GM21576 (cell line): ENCODE results near the gene HOXC11.

ENCODE experiments used
- ATAC-seq: cut with Tn5 transposase; IDR thresholded peaks from one replicate; pipeline ENCODE4 v1.9.1; 2021; ENCODE audit warnings: mild to moderate bottlenecking, moderate library complexity; ENCODE audit not compliant: unreplicated experiment

Gene HOXC11

DNA sequence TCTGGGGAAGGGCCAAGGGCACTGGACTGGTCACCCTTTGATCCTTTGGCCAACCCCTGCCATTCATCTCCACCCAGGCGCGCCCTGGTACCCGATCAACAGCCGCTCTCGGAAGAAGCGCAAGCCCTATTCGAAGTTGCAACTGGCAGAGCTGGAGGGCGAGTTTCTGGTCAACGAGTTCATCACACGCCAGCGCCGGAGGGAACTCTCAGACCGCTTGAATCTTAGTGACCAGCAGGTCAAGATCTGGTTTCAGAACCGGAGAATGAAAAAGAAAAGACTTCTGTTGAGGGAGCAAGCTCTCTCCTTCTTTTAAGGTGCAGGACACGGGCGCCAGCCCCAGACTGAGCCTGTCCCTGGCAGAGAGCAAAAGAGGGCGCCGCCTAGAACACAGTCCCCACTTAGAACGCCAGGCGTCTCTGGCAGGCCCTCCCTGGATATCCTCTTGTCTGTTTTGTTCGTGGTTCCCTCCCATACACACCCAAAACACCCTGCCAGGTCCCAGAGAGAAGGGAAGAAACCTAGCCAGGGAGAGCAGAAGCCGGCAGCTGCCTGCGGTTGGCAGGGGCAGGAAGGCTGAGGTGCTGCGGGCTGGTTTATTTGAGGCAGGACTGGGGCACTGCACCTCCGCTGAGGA lies 16.6 kb upstream of the HOXC11 start:
- ATAC-seq: no peak

GRCh38 chr12:53956914-53957536 lies 15.9 kb upstream of the HOXC11 start:
- ATAC-seq: no peak

GRCh38 chr12:53958128-53958527 lies 14.8 kb upstream of the HOXC11 start:
- ATAC-seq: no peak

- no peak for ATAC-seq
Observed at GRCh38 chr12:53959314-53959713, 13.6 kb upstream of the HOXC11 start.

DNA sequence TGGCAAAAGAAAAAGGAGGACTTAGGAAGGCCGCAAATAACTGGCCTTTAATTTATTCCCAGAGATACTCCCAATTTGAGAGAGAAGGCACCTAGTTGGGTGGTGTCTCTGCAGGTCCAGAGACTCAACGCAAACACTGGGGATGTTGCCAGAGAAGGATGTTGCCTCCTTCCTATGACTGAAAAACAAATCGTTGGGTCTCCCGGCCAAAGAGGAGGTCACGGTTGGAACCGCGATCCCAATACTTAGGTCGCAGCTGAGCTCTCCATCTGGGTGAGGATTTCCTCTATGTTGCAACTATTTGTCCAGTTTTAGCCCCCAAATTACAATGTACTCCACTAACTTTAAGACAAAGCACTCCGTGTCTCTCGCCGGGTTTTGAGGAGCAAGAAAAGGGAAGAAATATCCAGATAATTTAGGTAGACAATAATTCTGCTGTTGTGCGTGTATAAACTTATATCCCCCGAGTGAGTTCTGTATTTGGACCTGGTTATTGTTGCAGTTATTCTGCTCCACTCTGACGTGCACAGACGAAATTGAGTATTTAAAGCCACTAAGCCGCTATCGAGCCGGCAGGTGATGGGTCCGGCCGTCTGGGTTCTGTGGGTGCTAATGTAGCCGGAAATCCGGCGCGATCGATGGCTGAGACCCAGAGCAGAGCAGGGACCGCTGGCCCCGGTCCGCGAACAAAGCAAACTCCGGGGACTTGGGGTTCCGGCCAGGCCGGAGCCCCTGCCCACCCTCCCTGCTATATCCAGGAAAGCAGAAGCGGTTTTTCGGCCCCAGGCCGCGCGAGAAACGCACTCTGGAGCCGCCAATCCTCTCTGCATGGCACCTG lies 12.5 kb upstream of the HOXC11 start:
- no peak for ATAC-seq

- ATAC-seq: no peak
Observed at GRCh38 chr12:53961025-53961761, 11.7 kb upstream of the HOXC11 start.

GRCh38 chr12:53963005-53963404 lies 9.9 kb upstream of the HOXC11 start:
- no peak for ATAC-seq

- ATAC-seq: no peak
Observed at GRCh38 chr12:53963434-53964314, 9.3 kb upstream of the HOXC11 start.

DNA sequence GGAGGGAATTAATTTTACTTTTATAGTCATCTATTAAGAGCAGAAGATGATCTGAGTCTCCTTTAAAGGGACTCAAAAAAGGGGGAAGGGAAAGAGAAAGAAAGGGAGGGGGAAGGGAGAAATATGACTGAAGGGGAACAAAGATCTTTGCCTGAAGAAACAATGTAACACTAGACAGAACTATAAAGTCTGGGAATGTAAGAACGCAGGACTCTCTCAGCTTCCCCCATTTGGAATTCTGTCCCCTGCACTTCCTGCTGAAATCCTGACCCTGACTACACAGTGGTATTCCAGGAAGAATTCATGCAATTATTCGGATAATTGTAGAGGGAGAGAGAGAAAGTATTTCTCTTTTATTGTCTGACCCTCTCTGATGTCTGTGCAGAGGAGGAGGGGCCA lies 8.6 kb upstream of the HOXC11 start:
- ATAC-seq: no peak

- ATAC-seq: no peak
Observed at GRCh38 chr12:53965281-53966084, 7.4 kb upstream of the HOXC11 start.

DNA sequence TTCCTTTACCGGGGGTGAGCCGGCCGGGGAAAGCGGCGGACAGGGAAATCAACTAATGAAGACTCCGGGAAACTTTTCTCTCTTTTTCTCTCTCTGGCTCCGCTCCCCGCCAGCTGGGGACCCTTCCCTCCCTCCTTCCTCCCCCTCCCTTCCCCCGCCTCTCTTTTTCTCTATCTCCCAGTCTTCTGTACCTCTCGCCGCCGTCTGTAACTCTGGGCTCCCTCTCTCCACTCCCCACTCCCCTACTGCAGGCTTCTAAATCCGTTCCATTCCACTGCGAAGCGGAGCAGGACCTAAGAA lies 6.9 kb upstream of the HOXC11 start:
- ATAC-seq: no peak

GRCh38 chr12:53966385-53967133 lies 6.4 kb upstream of the HOXC11 start:
- ATAC-seq: no peak

GRCh38 chr12:53967421-53967925 lies 5.5 kb upstream of the HOXC11 start:
- ATAC-seq: no peak

DNA sequence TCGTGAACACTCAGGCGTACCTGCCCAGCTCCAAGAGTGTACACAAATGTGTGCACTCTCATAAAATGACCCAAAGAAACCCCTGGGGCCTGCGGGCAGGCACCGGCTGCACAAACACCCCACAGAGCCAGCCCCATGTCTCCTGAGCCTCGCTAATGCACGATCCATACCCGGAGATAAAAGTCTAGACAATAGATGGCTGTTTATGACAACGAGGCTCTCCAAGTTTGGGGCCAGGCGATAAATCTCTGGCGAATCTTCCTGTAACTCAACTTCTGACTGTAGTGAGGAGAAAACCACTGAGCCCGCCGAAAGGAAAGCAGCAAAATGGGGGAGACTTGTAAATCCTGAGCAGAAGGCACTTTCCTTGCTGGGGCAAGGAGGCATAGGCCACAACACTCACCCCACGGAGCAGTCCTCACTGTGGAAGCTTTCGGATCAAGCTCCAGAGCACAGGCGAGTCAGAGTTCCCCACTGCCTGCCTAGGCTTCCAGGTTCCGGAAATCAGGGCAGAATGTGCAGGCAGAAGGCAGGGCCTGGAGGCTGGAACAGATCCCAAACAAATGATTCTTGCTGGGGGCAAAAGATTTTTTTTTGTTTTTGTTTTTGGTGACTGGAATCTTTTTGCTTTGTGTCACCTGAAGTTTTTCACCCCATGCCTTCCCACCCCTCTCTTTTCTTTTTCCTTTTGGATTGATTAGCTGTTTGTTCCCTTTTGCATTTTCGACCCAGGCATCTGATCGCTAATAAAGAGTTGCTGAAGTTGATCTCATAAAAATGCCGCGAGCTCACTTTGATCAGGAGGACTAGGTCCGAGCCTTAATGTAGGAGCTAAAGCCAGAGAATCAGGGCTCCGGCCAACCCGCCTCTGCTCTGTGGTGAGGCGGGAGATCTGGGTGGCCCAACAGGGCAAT lies 4.5 kb upstream of the HOXC11 start:
- no peak for ATAC-seq

DNA sequence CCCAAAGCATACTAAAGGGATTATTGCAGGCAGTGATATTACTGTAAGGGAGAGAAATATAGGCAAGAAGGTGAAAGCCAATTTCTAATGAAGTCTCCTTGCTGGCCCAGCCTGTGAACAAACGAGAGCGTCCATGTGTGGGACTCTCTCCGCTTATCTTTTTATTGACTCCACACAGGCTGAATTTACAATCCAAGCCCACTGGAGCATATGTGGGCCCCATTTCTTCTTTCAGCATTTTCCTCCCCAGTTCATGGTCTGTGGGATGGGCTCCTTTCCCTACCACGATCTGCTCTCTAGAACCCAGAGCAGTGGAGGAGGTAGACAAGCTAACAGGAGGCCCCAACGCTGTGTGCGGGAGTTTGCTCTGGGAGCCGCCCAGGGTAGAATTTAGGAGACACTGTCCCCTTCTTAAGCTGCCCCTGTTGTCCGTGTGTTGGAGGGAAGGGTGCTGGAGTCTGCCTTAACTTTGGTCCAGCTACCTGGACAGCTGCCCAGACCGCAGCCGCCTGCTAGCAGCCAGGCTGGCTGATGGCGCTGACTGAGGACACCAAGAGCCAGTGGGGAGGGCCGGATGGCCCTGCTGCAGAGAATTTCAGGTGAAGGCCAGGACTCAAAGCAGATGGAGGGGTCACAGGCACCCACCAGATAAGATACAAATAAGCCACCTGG lies 3.2 kb upstream of the HOXC11 start:
- no peak for ATAC-seq

GRCh38 chr12:53970451-53970850 lies 2.5 kb upstream of the HOXC11 start:
- ATAC-seq: no peak

- ATAC-seq: no peak
Observed at GRCh38 chr12:53971129-53971528, 1.8 kb upstream of the HOXC11 start.
